HAP-1 (cell line): ENCODE data around the gene CDC14A.

Experiments
- DNase-seq, 2 experiments: peaks; one replicate each; pipeline ENCODE4 v3.0.0-alpha.2; 2016 to 2020; ENCODE audit warnings: low spot score in 2 of 2
- H3K27me3 ChIP-seq: fragments of 250-450 bp; sonication (Bioruptor Pico); 2 replicates; pipeline ENCODE4 v1.5.1; 2020; ENCODE audit warnings: low read depth, mild to moderate bottlenecking, moderate library complexity
- H3K36me3 ChIP-seq: fragments of 250-450 bp; sonication (Bioruptor Pico); replicated peaks from 2 replicates; pipeline ENCODE4 v1.5.1; 2020; ENCODE audit warnings: mild to moderate bottlenecking
- H3K4me1 ChIP-seq: fragments of 250-450 bp; sonication (Bioruptor Pico); 2 replicates; pipeline ENCODE4 v1.5.1; 2020; ENCODE audit warnings: mild to moderate bottlenecking
- H3K4me3 ChIP-seq: fragments of 250-450 bp; sonication (Bioruptor Pico); 2 replicates; pipeline ENCODE4 v1.5.1; 2020; ENCODE audit warnings: mild to moderate bottlenecking, moderate library complexity
- H3K9me3 ChIP-seq: fragments of 250-450 bp; sonication (Bioruptor Pico); 2 replicates; pipeline ENCODE4 v1.5.1; 2020; ENCODE audit warnings: mild to moderate bottlenecking, moderate library complexity
- in situ Hi-C: fragments of 300-500 bp; cut with MboI; formaldehyde crosslinking; loops from 3 replicates; pipeline ENCODE4 v1.14.3; 2020; ENCODE audit warnings: low sequenced_read_pairs, inconsistent platforms, mixed read lengths

Gene CDC14A

DNA sequence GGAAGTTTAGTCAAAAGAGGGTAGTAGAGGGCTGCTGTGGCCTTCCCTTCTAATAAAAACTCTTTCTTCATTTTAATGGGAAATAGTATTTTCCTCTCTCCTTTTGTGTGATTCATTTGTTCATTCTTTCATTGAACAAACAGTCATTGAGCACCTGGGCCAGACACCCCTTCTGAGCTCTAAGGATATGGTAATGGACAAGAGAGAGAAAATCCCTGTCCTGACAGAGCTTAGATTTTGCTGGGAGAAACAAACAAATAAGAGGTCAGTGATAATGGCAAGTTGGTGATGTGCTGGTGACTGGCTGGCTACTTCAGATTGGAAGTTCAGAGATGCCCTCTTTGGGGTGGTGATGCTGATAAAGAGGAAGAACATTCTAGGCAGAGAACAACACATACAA is 59.3 kb downstream of the CDC14A start:
- no peak overlapping the region for H3K4me3 ChIP-seq
- H3K4me1 ChIP-seq = no peaks in the 10 kb centered on the region; the same call in 1 of the 2 replicates
- H3K36me3 ChIP-seq = no peaks in the 10 kb centered on the region
- DNase-seq = no peak
- no peaks in the 10 kb centered on the region for H3K9me3 ChIP-seq
- in situ Hi-C loops = no loop called here
- no peaks in the 10 kb centered on the region for H3K27me3 ChIP-seq

DNA sequence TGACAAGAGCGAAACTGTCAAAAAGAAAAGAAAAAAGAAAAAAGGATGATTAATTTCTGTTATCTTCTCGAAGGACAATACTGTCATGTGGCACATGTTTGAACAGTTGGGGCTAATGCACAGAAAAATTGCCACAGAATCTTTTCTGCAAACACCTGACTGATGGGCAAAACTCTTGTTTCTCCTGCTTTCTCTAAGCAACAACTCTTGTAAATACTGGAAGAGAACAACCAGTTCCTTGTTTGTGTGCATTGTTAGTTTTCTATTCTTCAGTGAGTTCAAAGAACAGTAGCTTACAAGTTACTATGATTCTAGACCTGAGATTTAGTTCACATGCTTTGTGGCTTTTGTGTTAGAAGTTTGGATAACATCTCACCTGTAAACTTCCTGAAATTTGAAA is 60.7 kb downstream of the CDC14A start:
- Histone ChIP-seq H3K4me1 (no peaks in the 10 kb centered on the region; the same call in 1 of the 2 replicates), H3K9me3 (no peaks in the 10 kb centered on the region), H3K4me3 (no peak overlapping the region), H3K27me3 (no peaks in the 10 kb centered on the region), H3K36me3 (no peaks in the 10 kb centered on the region)
- no peak for DNase-seq
- in situ Hi-C loops = no loop called here

DNA sequence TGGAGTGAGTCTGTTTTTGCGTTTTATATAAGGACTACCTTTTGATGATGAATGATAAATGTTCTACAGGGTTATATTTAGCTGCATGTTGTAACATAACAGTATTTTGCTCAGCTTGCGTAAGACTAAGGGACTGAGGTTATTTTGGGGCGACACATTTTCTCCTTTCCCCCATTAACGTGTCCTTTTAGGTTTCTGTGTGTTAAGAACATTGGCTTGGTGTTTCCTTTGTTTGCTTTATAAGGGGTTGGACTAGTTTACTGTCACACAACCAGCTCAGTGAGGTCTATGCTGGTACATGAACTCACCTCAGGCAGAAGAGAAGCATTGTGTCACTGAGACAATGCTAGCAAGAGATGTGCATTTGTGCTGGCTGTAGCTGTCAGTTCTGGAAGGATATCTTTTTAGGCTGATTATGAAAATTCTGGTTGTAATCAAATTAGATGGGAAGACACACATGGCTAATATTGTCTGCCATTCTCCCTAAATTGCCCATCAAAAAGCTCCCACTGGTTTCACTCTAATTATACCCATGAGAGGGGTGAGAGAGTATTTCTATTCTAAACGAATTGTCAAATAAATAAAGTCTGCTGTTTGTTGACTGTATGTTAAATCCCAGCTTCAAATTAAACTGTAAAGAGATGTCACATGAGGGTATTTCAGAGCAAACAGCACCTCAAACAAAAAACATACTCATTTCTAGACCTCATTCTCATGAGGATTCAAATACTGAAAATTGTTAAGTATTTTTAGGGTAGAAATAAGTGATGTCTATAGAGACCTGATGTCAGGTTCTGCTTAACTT is 62.6 kb downstream of the CDC14A start:
- Histone ChIP-seq H3K9me3 (no peaks in the 10 kb centered on the region), H3K4me1 (no peaks in the 10 kb centered on the region; the same call in 1 of the 2 replicates), H3K4me3 (no peak overlapping the region), H3K27me3 (no peaks in the 10 kb centered on the region), H3K36me3 (no peaks in the 10 kb centered on the region)
- DNase-seq = no peak
- in situ Hi-C loops = no loop called here

DNA sequence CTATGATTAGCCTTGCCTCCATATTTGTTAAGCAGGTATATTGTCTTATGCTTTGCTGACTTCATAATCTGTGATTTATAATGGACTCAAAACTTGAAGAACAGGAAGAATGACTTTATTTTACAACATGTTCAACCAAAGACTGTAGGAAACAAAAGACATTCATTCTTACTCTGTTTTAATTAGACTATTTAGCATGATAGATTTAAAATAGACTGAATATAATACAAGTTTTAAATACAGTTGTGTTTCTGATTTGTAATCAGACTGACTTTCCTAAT is 63.1 kb downstream of the CDC14A start:
- no peaks in the 10 kb centered on the region for H3K27me3 ChIP-seq
- no peak for DNase-seq
- no peaks in the 10 kb centered on the region; the same call in 1 of the 2 replicates for H3K4me1 ChIP-seq
- no peaks in the 10 kb centered on the region for H3K9me3 ChIP-seq
- in situ Hi-C loops = no loop called here
- H3K36me3 ChIP-seq = no peaks in the 10 kb centered on the region
- H3K4me3 ChIP-seq = no peak overlapping the region

DNA sequence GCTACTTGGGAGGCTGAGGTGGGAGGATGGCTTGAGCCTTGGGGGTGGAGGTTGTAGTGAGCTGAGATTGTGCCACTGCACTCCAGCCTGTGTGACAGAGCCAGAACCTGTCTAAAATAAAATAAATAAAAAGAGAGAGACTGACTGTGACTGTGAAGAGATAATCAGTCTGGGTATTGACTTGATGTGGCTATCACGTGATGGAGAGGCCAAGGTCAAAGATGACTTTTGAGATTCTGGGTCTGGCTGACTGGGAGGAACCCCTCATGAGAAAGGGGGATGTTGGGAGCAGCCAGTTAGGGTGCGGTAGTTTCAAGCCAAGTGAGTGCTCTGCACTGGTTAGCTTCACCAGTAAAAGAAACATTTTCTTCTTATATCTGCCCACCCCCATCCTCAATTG is 66.8 kb downstream of the CDC14A start:
- H3K4me3 ChIP-seq = no peak overlapping the region
- H3K4me1 ChIP-seq = no peaks in the 10 kb centered on the region; the same call in 1 of the 2 replicates
- DNase-seq = no peak
- in situ Hi-C loops = no loop called here
- H3K27me3 ChIP-seq = no peaks in the 10 kb centered on the region
- no peaks in the 10 kb centered on the region for H3K9me3 ChIP-seq
- H3K36me3 ChIP-seq = no peaks in the 10 kb centered on the region

DNA sequence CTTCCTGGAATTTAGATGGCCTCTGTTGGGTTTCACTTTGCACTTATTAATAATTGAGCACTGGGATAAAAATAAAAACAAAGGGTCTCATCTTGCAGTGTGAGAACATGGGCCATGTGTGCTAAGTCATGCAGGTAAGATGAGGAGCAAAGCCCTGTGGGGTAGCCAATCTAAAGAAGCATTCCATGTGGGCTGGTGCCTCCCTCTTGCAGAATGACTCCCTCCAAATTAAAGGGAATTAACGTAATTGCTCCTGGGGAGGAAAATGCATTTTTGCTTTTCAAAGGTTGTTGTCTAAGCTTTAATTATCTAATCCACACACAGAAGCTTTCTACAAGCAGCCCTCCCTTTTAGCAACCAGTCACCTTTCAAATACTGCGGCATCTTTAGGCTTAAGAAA is 69.8 kb downstream of the CDC14A start:
- no peaks in the 10 kb centered on the region for H3K27me3 ChIP-seq
- H3K4me1 ChIP-seq = no peaks in the 10 kb centered on the region; the same call in 1 of the 2 replicates
- no peak overlapping the region for H3K4me3 ChIP-seq
- no peak for DNase-seq
- in situ Hi-C loops = no loop called here
- no peaks in the 10 kb centered on the region for H3K36me3 ChIP-seq
- H3K9me3 ChIP-seq = no peaks in the 10 kb centered on the region

DNA sequence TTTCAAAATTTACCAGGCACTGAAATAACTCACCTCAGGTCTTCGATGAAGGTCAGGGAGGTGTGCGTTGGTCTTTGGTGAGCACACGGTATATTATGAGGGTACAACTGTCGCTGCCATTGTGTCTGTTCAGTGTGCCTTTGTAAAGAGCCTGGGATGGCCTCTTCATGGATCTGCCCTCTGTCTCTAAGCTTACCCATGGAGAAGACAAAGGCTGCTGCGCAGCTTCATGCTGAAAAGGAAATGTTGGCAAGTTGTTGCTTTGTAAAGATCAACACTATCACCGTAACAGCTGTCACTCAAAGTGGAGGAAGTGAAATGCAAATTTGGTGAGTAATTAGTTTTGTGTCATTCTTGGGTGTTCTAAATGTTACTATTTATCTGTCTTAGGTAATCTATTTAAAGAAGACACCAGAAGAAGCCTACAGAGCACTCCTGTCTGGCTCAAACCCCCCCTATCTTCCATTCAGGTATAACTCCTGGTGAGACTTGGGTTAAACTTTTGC is 71.6 kb downstream of the CDC14A start:
- Histone ChIP-seq H3K9me3 (no peaks in the 10 kb centered on the region), H3K4me1 (no peaks in the 10 kb centered on the region; the same call in 1 of the 2 replicates), H3K4me3 (no peak overlapping the region), H3K27me3 (no peaks in the 10 kb centered on the region), H3K36me3 (no peaks in the 10 kb centered on the region)
- in situ Hi-C loops = no loop called here
- no peak for DNase-seq

DNA sequence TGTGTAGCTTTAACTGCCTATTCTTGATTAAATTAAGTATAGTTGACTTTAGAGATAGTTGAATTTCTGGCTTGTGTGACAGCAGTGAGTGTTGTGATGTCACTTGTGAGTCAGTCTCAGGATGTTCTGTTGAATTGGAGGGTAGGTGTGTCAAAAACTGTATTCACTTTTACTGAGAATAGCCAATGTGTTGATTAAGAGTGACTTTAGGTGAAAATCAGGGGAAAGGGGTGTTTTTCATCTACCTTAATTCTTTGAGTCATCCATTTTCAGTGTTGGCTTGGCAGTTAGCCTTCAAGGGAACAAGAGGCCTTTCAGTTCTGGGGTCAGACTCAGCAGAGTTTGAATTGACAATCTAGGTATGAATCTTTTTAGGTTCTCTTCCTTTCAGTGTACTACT is 75.9 kb downstream of the CDC14A start:
- no peaks in the 10 kb centered on the region for H3K36me3 ChIP-seq
- no peaks in the 10 kb centered on the region for H3K9me3 ChIP-seq
- no peak for DNase-seq
- H3K4me3 ChIP-seq = no peak overlapping the region
- no peaks in the 10 kb centered on the region for H3K27me3 ChIP-seq
- H3K4me1 ChIP-seq = 0 out of 2 replicates have a peak, but pooled peaks cover 2% of the 10 kb centered on the region
- in situ Hi-C loops = no loop called here

DNA sequence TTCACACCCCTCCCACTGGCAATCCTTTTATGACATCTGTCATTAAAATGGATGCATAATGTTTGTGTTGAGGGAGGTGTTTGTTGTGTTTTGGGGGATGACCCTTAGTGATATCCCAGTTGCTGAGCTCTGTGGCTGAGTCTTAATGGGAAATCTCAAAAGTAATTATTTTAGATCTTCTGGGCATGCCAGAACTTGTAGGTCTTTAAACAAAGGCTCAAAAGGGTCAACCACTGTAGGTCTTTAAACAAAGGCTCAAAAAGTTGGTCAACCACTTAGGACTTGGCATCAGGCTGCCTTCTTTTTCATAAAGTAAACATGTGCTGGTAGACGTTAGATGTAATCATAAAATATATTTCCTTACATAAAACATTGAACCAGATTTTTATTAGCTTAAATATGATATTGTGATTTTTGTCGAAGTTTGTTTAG is 78.0 kb downstream of the CDC14A start:
- Histone ChIP-seq H3K9me3 (no peaks in the 10 kb centered on the region), H3K4me1 (0 out of 2 replicates have a peak, but pooled peaks cover 2% of the 10 kb centered on the region), H3K4me3 (no peak overlapping the region), H3K36me3 (no peaks in the 10 kb centered on the region), H3K27me3 (no peaks in the 10 kb centered on the region)
- DNase-seq = peak in 1 of 2 experiments; percentile 10
- in situ Hi-C loops = no loop called here

DNA sequence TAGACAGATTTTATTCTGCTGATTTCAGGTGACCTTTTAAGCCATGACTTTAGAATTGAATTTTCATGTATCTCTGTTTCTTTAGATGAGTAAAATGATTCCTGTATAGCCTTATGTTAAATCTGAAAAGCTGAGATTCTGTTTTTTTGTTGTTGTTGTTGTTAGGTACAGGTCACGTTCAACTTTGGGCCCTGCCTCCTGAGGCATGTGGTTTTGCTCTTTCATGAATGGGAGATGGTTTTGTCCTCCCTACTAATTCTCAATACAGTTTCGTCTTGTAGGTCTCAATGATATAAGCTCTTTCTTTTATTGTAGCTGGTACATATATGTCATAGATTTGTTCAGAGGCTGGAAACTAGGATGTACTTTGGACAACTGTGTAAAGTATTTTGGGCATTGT is 79.6 kb downstream of the CDC14A start:
- no peaks in the 10 kb centered on the region for H3K27me3 ChIP-seq
- no peak for DNase-seq
- no peaks in the 10 kb centered on the region for H3K9me3 ChIP-seq
- 0 out of 2 replicates have a peak, but pooled peaks cover 2% of the 10 kb centered on the region for H3K4me1 ChIP-seq
- H3K36me3 ChIP-seq = no peaks in the 10 kb centered on the region
- in situ Hi-C loops = no loop called here
- H3K4me3 ChIP-seq = no peak overlapping the region

DNA sequence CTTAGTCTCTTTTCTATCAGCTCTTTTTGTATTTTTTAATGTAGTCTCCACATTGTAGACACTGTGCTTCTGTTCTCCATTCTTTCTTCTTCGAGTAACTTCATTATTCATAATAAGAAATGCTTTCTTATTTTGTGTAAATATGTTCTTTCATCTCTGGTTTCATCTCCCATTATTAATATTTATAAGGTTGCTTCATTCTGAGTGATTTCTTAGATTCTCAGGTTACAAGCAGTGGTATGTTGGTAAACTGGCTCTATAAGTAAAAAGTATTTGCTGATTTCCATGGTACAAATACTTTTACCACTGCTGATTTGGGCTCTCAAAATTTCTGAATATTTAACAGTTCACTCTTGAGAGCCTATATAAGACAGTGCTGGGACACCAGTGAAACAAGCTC is 81.3 kb downstream of the CDC14A start:
- no peak overlapping the region for H3K4me3 ChIP-seq
- in situ Hi-C loops = no loop called here
- no peaks in the 10 kb centered on the region for H3K27me3 ChIP-seq
- H3K4me1 ChIP-seq = 0 out of 2 replicates have a peak, but pooled peaks cover 2% of the 10 kb centered on the region
- DNase-seq = no peak
- no peaks in the 10 kb centered on the region for H3K9me3 ChIP-seq
- no peaks in the 10 kb centered on the region for H3K36me3 ChIP-seq

DNA sequence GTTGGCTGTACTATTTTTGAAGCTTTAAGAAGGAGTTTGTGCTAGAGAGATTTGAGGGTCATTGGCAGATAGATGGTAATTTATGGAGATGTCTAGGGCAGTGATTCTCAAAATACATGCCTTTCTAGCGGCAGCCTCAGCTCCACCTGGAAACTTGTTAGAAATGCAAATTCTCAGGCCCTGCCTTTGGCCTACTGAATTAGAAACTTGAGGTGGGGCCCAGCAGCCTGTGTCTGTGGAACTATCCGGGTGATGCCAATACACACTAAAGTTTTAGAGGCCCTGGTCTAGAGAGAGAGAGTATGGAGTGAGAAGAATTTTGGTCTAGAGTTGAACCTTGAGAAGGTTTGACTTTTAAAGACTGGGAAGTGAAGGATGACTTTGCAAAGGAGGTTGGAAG is 82.5 kb downstream of the CDC14A start:
- in situ Hi-C loops = no loop called here
- H3K4me1 ChIP-seq = peaks cover 7% of the 10 kb centered on the region
- H3K27me3 ChIP-seq = no peaks in the 10 kb centered on the region
- no peaks in the 10 kb centered on the region for H3K9me3 ChIP-seq
- no peaks in the 10 kb centered on the region for H3K36me3 ChIP-seq
- DNase-seq = no peak
- H3K4me3 ChIP-seq = no peak overlapping the region

DNA sequence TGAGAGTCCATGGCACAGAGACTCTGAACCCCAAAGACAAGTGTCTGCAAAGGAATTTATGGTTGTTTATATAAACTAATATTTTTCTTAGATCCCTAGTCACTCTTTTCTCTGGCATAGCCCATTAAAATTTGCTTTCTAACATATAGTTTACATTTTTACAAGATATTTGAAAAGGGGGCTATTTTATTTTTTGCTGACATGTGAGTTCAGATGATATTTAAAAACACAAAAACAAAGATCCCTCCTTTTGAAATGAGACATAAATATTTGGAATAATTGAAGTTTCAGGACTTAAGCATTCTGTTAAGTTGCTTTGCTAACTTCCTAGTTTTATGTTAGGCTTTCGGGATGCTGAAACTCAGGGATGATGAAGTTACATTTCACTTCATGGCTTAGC is 86.1 kb downstream of the CDC14A start:
- Histone ChIP-seq H3K4me1 (peaks cover 6% of the 10 kb centered on the region), H3K9me3 (no peaks in the 10 kb centered on the region), H3K36me3 (no peaks in the 10 kb centered on the region), H3K27me3 (no peaks in the 10 kb centered on the region), H3K4me3 (no peak overlapping the region)
- in situ Hi-C loops = no loop called here
- DNase-seq = no peak

DNA sequence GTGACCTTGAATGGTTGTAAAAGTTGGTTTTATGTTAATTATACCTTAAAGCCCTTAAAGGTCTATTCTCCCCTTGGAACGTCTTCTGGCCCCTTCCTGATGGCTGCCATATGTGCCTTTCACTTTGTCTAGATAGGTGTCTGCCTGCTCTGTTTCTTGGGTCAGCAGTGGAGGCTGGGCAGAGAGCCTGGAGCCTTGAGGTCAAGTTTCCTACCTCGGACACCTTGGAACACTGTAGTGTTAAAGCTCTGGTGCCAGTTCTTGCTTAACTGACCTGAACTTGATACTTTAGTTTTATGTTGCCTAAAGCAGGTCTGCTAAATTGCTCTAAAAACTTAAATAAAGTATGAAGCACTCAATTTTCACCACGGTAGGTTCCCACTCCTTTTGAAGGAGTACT is 86.5 kb downstream of the CDC14A start:
- Histone ChIP-seq H3K36me3 (no peaks in the 10 kb centered on the region), H3K9me3 (no peaks in the 10 kb centered on the region), H3K4me3 (no peak overlapping the region), H3K27me3 (no peaks in the 10 kb centered on the region), H3K4me1 (peaks cover 6% of the 10 kb centered on the region)
- in situ Hi-C loops = no loop called here
- DNase-seq = no peak
